Type B pancreatic cell (in vitro differentiated cells): ENCODE data around the gene BDH1. TPM values are rescaled to one million over a fixed set of nuclear protein-coding genes. Genes with fewer than 3 reads are reported as not detected.

Experiments used
- DNase-seq: peaks from one replicate; pipeline ENCODE4 v3.0.0; 2021; ENCODE audit warnings: mixed read lengths; ENCODE audit not compliant: unreplicated experiment; ENCODE audit errors: extremely low spot score
- H3K27ac Mint-ChIP-seq: 2 replicates; pipeline ENCODE4 v1.8.0; 2021; ENCODE audit warnings: mild to moderate bottlenecking, mixed read lengths
- H3K27me3 Mint-ChIP-seq: 2 replicates; pipeline ENCODE4 v1.8.0; 2021; ENCODE audit warnings: mixed read lengths
- H3K36me3 Mint-ChIP-seq: 2 replicates; pipeline ENCODE4 v1.8.0; 2021; ENCODE audit warnings: mixed read lengths
- H3K4me1 Mint-ChIP-seq: one replicate; pipeline ENCODE4 v1.8.0; 2021; ENCODE audit warnings: mixed read lengths; ENCODE audit not compliant: unreplicated experiment
- H3K4me3 Mint-ChIP-seq: 2 replicates; pipeline ENCODE4 v1.8.0; 2021; ENCODE audit warnings: mild to moderate bottlenecking, mixed read lengths
- H3K9me3 Mint-ChIP-seq: 2 replicates; pipeline ENCODE4 v1.8.0; 2021; ENCODE audit warnings: mixed read lengths
- CTCF ChIP-seq: fragments of 200-600 bp; sonication (generic); conservative IDR thresholded peaks from 2 replicates; pipeline ENCODE4 v1.5.0; 2021; ENCODE audit warnings: antibody characterized with exemption, mild to moderate bottlenecking
- total RNA-seq: library from RNA; stranded (reverse); gene quantifications from 2 replicates; pipeline ENCODE4 v1.2.1, GENCODE V29; 2021; ENCODE audit warnings: low replicate concordance

BDH1 gene
- total RNA-seq, 1 donor from 2014 or later: 32.0 TPM

- Mint-ChIP-seq H3K27me3 (no peaks in the 10 kb centered on the region), H3K27ac (peak overlapping the region; percentile 85)
- DNase-seq: no peak
Observed at GRCh38 chr3:197516517-197516889, 39.3 kb downstream of the BDH1 start.

DNA sequence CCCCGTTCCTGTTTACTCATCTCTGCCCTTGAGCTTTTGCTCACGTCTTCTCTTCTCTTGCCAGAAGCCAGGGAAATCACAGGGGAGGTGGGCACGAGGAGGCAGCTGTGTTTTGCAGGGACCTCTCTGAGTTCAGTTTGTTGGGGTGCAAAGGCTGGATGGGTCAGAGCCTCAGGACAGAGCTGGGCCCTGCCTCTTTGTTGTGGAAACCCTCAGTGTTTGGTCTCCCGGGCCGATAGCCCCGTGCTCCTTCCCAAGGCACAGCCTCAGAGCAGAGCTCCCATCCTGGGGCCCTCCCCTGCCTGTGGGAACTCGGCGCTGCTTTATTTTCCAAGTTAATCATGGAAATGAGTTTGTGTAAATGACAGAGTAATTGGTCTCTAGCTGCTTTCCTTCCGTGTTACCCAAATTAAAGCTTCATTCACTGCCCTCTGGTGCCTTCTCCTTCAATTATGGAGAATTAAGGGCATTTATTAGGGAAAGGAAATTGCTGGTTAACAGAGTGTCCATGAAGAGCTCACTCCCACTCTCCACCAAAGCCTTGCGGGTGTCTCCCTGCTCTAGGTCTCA, 40.9 kb downstream of the BDH1 start:
- Mint-ChIP-seq H3K4me1 (peaks cover 26% of the 10 kb centered on the region), H3K27me3 (no peaks in the 10 kb centered on the region), H3K9me3 (no peaks in the 10 kb centered on the region), H3K36me3 (peaks cover 6% of the 10 kb centered on the region), H3K4me3 (no peak overlapping the region), H3K27ac (peak overlapping the region; percentile 15)
- no peak for TF ChIP-seq CTCF
- no peak for DNase-seq

More at GRCh38 chr3:197516517-197516889, 39.3 kb downstream of the BDH1 start:
- Mint-ChIP-seq H3K9me3 (no peaks in the 10 kb centered on the region), H3K36me3 (peaks cover 6% of the 10 kb centered on the region), H3K4me3 (no peak overlapping the region), H3K4me1 (peaks cover 36% of the 10 kb centered on the region)
- TF ChIP-seq CTCF: no peak

- no peak for TF ChIP-seq CTCF
- peaks cover 24% of the 10 kb centered on the region for H3K4me1 Mint-ChIP-seq
- H3K27me3 Mint-ChIP-seq: no peaks in the 10 kb centered on the region
- peak overlapping the region; percentile 15 for H3K27ac Mint-ChIP-seq
- no peak overlapping the region for H3K4me3 Mint-ChIP-seq
- peaks cover 6% of the 10 kb centered on the region for H3K36me3 Mint-ChIP-seq
- no peak for DNase-seq
- H3K9me3 Mint-ChIP-seq: no peaks in the 10 kb centered on the region
Observed at GRCh38 chr3:197513953-197514785, 41.6 kb downstream of the BDH1 start.

DNA sequence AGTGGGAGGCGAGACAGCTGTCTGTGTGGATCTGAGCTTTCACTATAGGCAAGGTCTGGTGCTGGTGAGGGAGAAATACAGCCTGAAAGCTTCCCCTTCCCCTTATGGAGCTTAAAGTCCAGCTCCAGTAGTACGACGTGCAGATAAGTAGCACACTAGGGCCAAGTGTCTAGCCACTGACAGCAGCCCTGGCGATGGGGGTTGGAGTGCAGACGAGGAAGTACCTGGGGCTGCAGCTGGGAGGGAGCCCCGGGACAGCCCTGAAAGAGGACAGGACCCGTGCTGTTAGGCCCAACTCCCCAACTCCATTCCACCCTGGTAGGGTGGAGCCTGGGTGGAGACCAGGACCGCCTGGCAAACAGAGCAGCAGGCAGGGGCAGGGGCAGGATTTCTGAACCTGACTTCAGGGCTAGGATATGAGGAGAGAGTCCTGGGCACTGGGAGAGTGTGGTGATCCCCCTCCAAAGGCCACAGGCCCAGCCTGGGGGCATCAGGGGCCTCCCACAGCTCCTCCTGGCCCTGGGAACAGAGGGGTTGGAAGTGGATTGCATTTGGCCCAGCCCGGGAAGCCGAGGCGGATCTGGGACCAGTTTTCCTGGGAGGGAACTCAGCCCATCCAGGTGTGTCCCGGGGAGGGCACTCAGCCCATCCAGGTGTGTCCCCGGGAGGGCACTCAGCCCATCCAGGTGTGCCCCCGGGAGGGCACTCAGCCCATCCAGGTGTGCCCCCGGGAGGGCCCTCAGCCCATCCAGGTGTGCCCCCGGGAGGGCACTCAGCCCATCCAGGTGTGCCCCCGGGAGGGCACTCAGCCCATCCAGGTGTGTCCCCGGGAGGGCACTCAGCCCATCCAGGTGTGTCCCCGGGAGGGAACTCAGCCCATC, 42.8 kb downstream of the BDH1 start:
- Mint-ChIP-seq H3K9me3 (no peaks in the 10 kb centered on the region), H3K27ac (no peak overlapping the region), H3K36me3 (peaks cover 6% of the 10 kb centered on the region), H3K4me3 (no peak overlapping the region), H3K4me1 (peaks cover 24% of the 10 kb centered on the region), H3K27me3 (no peaks in the 10 kb centered on the region)
- DNase-seq: no peak
- no peak for TF ChIP-seq CTCF

DNA sequence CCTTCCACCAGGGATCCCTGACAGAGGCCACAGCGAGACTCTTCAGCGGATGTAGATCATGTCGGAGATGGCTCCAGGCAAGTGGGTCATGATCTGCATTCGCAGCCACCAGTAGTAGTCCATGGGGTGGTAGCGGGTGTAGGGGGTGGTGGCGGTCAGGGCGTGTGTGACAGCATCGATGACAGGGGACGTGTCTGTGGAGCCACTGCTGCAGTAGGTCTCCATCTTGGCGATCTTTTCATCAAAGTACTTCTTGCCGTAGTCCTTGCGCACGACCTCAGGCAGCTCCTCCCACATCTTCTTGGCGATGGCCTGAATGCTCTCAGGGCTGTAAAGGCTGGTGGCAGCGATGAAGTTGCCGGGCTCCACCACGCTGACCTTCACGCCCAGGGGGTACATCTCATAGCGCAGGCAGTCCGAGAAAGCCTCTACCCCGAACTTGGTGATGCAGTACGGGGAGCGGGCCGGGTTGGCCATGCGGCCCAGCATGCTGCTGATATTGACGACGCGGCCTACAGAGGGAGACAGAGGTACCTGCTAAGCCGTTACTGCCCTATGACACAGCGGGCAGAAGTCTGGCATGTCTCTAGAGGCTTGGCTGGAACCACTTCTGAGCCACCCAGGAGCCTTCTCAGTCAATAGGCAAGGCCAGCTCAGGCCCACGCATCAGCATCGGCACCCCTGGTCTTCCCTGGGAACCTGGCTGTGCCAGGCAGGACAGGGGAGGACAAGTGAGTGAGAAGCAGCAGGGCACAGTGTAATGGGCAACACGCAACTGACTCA, 43.7 kb downstream of the BDH1 start:
- peaks cover 2% of the 10 kb centered on the region for H3K27me3 Mint-ChIP-seq
- no peak for TF ChIP-seq CTCF
- H3K36me3 Mint-ChIP-seq: peaks cover 6% of the 10 kb centered on the region
- no peaks in the 10 kb centered on the region for H3K9me3 Mint-ChIP-seq
- no peak overlapping the region for H3K4me3 Mint-ChIP-seq
- H3K27ac Mint-ChIP-seq: no peak overlapping the region
- peaks cover 24% of the 10 kb centered on the region for H3K4me1 Mint-ChIP-seq
- no peak for DNase-seq
